GM23248 (cell line): ENCODE measurements around the gene C1R.

Experiments
- EZH2 ChIP-seq: fragments of 200-600 bp; sonication (generic); IDR thresholded peaks from 2 replicates; pipeline ENCODE4 v1.6.1; 2018; ENCODE audit warnings: antibody characterized with exemption, mild to moderate bottlenecking; ENCODE audit not compliant: insufficient read depth, poor library complexity, severe bottlenecking
- EZH2phosphoT487 ChIP-seq: fragments of 200-600 bp; sonication (generic); IDR thresholded peaks from 2 replicates; pipeline ENCODE4 v1.6.1; 2018; ENCODE audit warnings: antibody characterized with exemption, moderate library complexity, mild to moderate bottlenecking, low read depth; ENCODE audit not compliant: insufficient read depth

DNA sequence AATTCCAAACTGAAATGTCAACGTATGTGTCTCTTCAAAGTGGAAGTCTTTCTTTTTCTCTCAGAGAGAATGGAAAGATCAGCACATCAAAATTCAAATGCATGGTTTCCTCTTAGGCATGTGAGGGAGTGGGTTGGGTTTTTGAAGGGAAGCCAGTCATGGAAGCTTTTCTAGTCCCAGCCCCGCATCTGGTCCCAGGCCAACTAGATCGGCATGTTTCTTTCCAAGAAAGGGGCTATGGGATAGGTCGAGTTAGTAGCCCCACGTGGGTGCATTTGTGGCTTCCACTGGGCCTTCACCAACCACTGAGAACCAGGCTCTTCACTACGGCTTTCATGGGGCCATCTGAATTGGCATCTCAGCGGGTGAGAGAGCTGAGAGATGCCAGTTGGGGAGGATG is 25.1 kb downstream of the C1R start:
- no peak for TF ChIP-seq EZH2phosphoT487
- TF ChIP-seq EZH2 = no peak
